GM13977 (cell line): ENCODE measurements around the gene PREB.

Source experiments
- DNase-seq: peaks from one replicate; pipeline ENCODE4 v3.0.0; 2012; ENCODE audit warnings: low spot score
- CTCF ChIP-seq: IDR thresholded peaks from 2 replicates; pipeline ENCODE4 v1.5.1; 2012; ENCODE audit warnings: mild to moderate bottlenecking, control low read depth; ENCODE audit not compliant: insufficient read depth; ENCODE audit errors: extremely low read depth, missing control alignments
- in situ Hi-C: fragments of 300-500 bp; cut with MboI; formaldehyde crosslinking; loops from one replicate; pipeline ENCODE4 v1.12.0; 2022; ENCODE audit warnings: low sequenced_read_pairs, low pct_unique_long_range_greater_than_20kb, mixed read lengths, inconsistent platforms; ENCODE audit not compliant: unreplicated experiment

PREB gene

GRCh38 chr2:27175330-27175729, 40.9 kb upstream of the PREB start:
- no peak for DNase-seq
- TF ChIP-seq CTCF = no peak
- in situ Hi-C loops = loop anchor here (25.0 kb wide), 1 partner anchor 213 kb away; the partner anchor contains the start of gene MAPRE3

- DNase-seq = no peak
- in situ Hi-C loops = loop anchor here (25.0 kb wide), 1 partner anchor 212 kb away; the partner anchor contains the start of gene MAPRE3
- TF ChIP-seq CTCF = no peak
Measured at GRCh38 chr2:27174638-27175037, 40.2 kb upstream of the PREB start.

- in situ Hi-C loops = no loop called here
- TF ChIP-seq CTCF = no peak
- no peak for DNase-seq
Measured at GRCh38 chr2:27171351-27171848, 37.0 kb upstream of the PREB start.

- no peak for DNase-seq
- in situ Hi-C loops = no loop called here
- TF ChIP-seq CTCF = no peak
Measured at GRCh38 chr2:27170581-27171337, 36.3 kb upstream of the PREB start.

GRCh38 chr2:27164960-27165763, 30.7 kb upstream of the PREB start:
- no peak for TF ChIP-seq CTCF
- DNase-seq = peak; percentile 34
- in situ Hi-C loops = no loop called here

- in situ Hi-C loops = no loop called here
- no peak for TF ChIP-seq CTCF
- DNase-seq = no peak
Measured at GRCh38 chr2:27162151-27163121, 28.0 kb upstream of the PREB start.
